Suppressor macrophage (primary cell): Measurements from ENCODE around the gene PDLIM3.
"Not testable (repeated sequence)": the region's sequence is repeated elsewhere in the genome, so short reads cannot be mapped to it uniquely, and the experiment has no call there.

Experiments
- DNase-seq, 4 experiments: peaks; one replicate each; pipeline ENCODE4 v3.0.0-alpha.2; 2020 to 2022

PDLIM3 gene

GRCh38 chr4:185518069-185518468 lies 17.2 kb downstream of the PDLIM3 start:
- no peak for DNase-seq

GRCh38 chr4:185515248-185515647 lies 20.1 kb downstream of the PDLIM3 start:
- DNase-seq, result no peak

DNA sequence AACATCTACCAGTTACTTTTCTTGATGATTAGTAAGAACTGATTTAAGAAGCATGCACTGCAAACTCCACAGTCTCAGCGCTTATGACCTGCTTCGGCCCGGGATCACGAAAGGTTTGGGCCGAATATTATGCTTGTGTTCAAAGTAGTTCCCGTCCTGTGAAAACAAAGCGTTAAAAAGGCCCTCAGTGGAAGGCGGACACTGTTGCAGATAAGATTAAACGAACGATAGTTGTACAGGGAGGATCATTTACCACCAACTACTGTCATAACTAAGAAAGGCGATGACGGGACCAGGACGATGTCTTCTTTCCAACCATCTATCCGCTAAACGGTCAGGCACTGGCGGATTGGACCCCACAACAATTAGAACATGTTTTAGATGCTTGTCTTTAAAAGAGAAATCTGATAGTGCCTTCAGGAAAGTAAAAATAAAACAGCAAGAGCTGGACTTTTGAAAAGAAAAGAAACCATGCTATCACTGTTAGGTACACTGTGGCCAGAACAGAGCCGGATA lies 21.1 kb downstream of the PDLIM3 start:
- no peak for DNase-seq

- DNase-seq, result peak; percentile 4 to 42 (median 34)
Measured at GRCh38 chr4:185513489-185514181, 21.7 kb downstream of the PDLIM3 start.

GRCh38 chr4:185512516-185512915 lies 22.8 kb downstream of the PDLIM3 start:
- no peak for DNase-seq

DNA sequence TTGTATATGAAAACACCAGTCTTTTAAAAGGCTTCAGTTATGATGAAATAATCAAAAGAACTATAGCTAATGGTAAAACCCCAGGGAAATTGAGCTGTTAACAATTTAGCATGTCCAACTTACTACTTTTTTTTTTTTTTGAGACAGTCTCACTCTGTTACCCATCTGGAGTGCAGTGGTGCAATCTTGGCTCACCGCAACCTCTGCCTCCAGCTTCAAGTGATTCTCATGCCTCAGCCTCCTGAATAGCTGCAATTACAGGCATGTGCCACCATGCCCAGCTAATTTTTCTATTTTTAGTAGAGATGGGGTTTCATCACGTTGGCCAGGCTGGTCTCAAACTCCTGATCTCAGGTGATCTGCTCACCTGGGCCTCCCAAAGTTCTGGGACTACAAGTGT lies 24.1 kb downstream of the PDLIM3 start:
- DNase-seq, result not testable (repeated sequence)

DNA sequence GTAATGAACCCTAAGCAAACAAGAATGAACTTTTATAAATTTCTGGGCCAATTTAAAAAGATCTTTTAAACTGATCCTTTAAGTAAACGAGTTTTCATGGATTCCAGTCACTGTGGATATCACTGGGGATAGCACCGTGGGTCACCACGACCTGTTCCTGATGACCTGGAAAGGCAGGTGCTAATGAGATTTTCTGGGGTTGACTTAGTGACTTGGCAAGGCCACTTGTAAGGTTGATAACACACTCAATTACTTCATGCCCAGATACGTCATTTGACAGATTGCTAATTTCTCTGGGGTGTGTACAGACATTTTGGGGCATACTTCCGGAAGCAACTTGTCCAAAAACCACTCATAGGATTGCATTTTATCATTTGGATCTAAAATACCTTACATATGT lies 24.5 kb downstream of the PDLIM3 start:
- DNase-seq, result no peak

DNA sequence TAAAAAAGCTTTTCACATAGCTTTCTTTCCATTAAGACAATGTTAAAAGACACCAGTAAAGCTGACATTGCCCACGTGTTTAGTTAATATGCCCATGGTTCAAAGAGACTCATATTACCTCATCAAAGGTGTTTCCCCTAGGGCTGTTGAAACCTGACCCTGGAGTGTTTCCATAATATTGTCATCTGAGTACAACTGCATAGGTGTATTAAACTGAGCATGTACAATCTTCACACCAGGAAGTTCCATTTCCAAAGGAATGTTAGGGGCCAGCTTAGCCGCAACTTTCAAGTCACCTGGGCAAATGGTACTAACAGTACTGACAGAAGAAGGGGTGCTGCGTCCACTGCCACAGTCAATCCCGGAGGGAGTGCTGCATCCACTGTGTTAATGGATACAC lies 27.1 kb downstream of the PDLIM3 start:
- no peak for DNase-seq

DNA sequence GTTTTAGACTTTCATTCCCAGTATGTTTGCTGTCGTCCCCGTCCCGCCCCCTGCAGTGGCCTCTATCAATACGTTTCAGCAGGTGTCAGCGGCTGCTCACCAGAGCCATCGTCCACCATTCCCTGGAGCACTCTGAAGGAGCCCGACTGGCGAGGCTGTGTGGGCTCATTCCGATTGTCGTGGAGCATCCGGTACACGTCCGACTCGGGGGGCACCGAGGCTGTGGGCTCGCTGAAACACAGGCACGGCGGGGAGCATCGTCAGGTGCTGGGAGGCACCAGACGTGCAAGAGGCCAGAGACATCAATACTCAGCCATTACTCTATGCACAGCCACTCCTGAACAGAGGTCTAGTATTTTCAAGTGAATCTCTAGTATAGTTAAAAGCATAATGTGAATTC lies 28.9 kb downstream of the PDLIM3 start:
- no peak for DNase-seq

GRCh38 chr4:185504098-185505047 lies 30.9 kb downstream of the PDLIM3 start:
- DNase-seq, result no peak

GRCh38 chr4:185502386-185502785 lies 32.9 kb downstream of the PDLIM3 start:
- no peak for DNase-seq

GRCh38 chr4:185500576-185500975 lies 34.7 kb downstream of the PDLIM3 start:
- no peak for DNase-seq

GRCh38 chr4:185500035-185500434 lies 35.3 kb downstream of the PDLIM3 start:
- DNase-seq, result no peak

GRCh38 chr4:185488650-185489049 lies 46.7 kb downstream of the PDLIM3 start:
- no peak for DNase-seq

GRCh38 chr4:185481401-185481800 lies 53.9 kb downstream of the PDLIM3 start:
- DNase-seq, result no peak

- DNase-seq, result no peak
Measured at GRCh38 chr4:185480016-185480732, 55.1 kb downstream of the PDLIM3 start.

GRCh38 chr4:185479507-185479971 lies 55.8 kb downstream of the PDLIM3 start:
- DNase-seq, result no peak

- no peak for DNase-seq
Measured at GRCh38 chr4:185473247-185473646, 62.1 kb downstream of the PDLIM3 start.

DNA sequence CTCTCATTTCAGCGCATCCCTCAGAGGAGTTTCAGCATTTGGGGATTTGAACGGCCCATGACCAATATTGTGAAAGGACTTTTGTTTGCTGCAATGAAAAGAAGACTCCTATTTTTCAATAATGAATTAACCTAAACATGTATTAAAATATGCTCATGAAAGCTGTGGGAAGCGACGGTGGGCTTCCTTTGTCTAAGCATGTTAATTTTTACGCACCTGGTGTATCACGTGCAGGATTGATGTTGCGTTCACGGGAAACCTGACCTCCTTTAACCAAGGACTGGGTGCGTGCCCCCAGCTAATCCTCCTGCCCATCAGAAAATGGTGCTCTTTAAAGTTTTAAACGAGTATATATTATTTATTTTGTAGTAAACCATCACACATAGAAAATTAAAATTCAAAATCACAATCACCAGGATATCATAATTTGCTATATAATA lies 63.2 kb downstream of the PDLIM3 start:
- no peak for DNase-seq

GRCh38 chr4:185471235-185472102 lies 63.8 kb downstream of the PDLIM3 start, which contains the start of gene CCDC110:
TSS of gene CCDC110 (minus strand) at chr4:185471733. CDS start at chr4:185471683, 50 bp downstream.
- DNase-seq, result peak; percentile 85 to 97 (median 92)

DNA sequence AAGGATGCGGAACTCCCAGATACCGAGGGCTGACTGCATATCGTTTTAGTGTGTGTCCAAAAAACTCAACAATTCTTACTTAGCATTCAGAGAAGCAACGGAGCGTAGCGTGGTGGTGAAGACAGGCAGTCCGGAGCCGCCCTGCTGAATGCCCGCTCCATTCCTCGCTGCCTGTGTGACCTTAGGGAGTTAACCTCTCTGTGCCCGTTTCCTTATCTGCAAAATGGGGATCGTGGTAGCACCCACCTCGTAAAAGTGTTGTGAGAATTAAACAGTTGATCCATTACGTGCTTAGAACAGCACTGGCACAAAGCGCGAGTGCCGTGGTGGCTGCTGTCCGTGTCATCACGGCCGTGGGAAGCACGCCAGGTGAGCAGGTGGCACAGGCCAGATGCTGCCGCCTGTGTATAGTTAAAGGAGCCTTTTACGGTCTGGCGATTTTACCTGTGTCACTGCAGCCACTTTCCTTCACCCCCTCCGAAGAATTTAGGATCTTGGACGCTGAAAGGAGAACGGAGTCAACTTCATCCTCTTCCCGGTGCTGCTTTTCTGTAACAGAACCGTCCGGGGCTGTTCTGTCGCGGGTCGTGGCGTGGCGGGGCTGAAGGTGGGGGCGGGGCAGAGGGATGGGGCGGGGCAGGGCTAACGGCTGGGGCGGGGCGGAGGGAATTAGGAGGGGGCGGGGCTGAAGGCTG lies 64.7 kb downstream of the PDLIM3 start:
- peak; percentile 2 to 6 (median 4) for DNase-seq
